IMR-90 (cell line): ENCODE data around the gene STON2. TPM values are rescaled to one million over a fixed set of nuclear protein-coding genes. Genes with fewer than 3 reads are reported as not detected.

Experiments used
- ATAC-seq: fragments of 200-7000 bp; cut with Tn5 transposase; 2 replicates; pipeline ENCODE4 v1.9.1; 2020; ENCODE audit warnings: low read depth, mild to moderate bottlenecking, moderate library complexity
- BruUV-seq: library from RNA; stranded (reverse); fragments of 400-500 nt; replicated peaks from 2 replicates; lab custom pipeline; 2021; lab: Mats Ljungman, UMichigan
- CTCF ChIA-PET: fragments of 300-600 bp; formaldehyde crosslinking; extraction: SDS; loops from one replicate; lab custom pipeline; 2021; ENCODE audit warnings: antibody characterized with exemption; lab: Yijun Ruan, JAX
- POLR2A ChIA-PET: fragments of 300-600 bp; sonication (Branson Sonifier 250); formaldehyde crosslinking; loops from one replicate; lab custom pipeline; 2022; ENCODE audit warnings: antibody characterized with exemption; ENCODE audit not compliant: unreplicated experiment; lab: Charles Lee
- DNase-seq: peaks from one replicate; pipeline ENCODE4 v3.0.0; 2013
- H2AFZ ChIP-seq: replicated peaks from 2 replicates; pipeline ENCODE3; 2013; ENCODE audit warnings: low read length, mild to moderate bottlenecking; ENCODE audit not compliant: poor library complexity
- H2AK5ac ChIP-seq: 2 replicates; pipeline ENCODE4 v1.6.1; 2013; ENCODE audit warnings: low read depth, low read length, inconsistent platforms
- H2AK9ac ChIP-seq: replicated peaks from 2 replicates; pipeline ENCODE3; 2013; ENCODE audit warnings: mild to moderate bottlenecking, low read depth, low read length, moderate library complexity; ENCODE audit not compliant: poor library complexity
- H2BK120ac ChIP-seq: 2 replicates; pipeline ENCODE4 v1.6.1; 2013; ENCODE audit warnings: low read depth, low read length, inconsistent platforms
- H2BK15ac ChIP-seq: 3 replicates; pipeline ENCODE4 v1.6.1; 2013; ENCODE audit warnings: low read depth, low read length, inconsistent platforms
- H2BK20ac ChIP-seq: 2 replicates; pipeline ENCODE4 v1.6.1; 2013; ENCODE audit warnings: low read depth, mild to moderate bottlenecking, inconsistent platforms, low read length, moderate library complexity
- H2BK5ac ChIP-seq: 2 replicates; pipeline ENCODE4 v1.6.1; 2013; ENCODE audit warnings: mild to moderate bottlenecking, low read depth, low read length, inconsistent platforms; ENCODE audit not compliant: poor library complexity, severe bottlenecking
- H3K14ac ChIP-seq: replicated peaks from 2 replicates; pipeline ENCODE4 v1.6.1; 2013; ENCODE audit warnings: low read depth, low read length, inconsistent platforms
- H3K18ac ChIP-seq: 2 replicates; pipeline ENCODE4 v1.6.1; 2013; ENCODE audit warnings: low read depth, low read length, control low read depth
- H3K23ac ChIP-seq: 2 replicates; pipeline ENCODE4 v1.6.1; 2013; ENCODE audit warnings: low read depth, low read length, inconsistent platforms
- H3K27ac ChIP-seq: 2 replicates; pipeline ENCODE4 v1.5.1; 2013; ENCODE audit warnings: mild to moderate bottlenecking, control low read depth, low read length; ENCODE audit not compliant: insufficient read depth
- H3K27me3 ChIP-seq: 2 replicates; pipeline ENCODE4 v1.6.1; 2013; ENCODE audit warnings: low read length; ENCODE audit not compliant: control insufficient read depth, insufficient read depth
- H3K36me3 ChIP-seq: 2 replicates; pipeline ENCODE4 v1.6.1; 2013; ENCODE audit warnings: low read length, mixed read lengths; ENCODE audit not compliant: control insufficient read depth, insufficient read depth
- H3K4ac ChIP-seq: 2 replicates; pipeline ENCODE4 v1.6.1; 2013; ENCODE audit warnings: low read depth, low read length, inconsistent platforms
- H3K4me1 ChIP-seq: 2 replicates; pipeline ENCODE4 v1.6.1; 2013; ENCODE audit warnings: low read length, mixed read lengths; ENCODE audit not compliant: control insufficient read depth, insufficient read depth
- H3K4me2 ChIP-seq: 2 replicates; pipeline ENCODE4 v1.6.1; 2013; ENCODE audit warnings: low read depth, mild to moderate bottlenecking, control low read depth, low read length, moderate library complexity
- H3K4me3 ChIP-seq: 2 replicates; pipeline ENCODE4 v1.5.1; 2013; ENCODE audit warnings: low read depth, mild to moderate bottlenecking, control low read depth, low read length, moderate library complexity; ENCODE audit not compliant: insufficient read depth
- H3K56ac ChIP-seq: 2 replicates; pipeline ENCODE4 v1.6.1; 2013; ENCODE audit warnings: low read length, inconsistent platforms; ENCODE audit not compliant: insufficient read depth; ENCODE audit errors: extremely low read depth
- H3K79me1 ChIP-seq, 2 experiments: 2 replicates each; pipeline ENCODE4 v1.6.1; 2013; ENCODE audit warnings: low read length in 2 of 2, inconsistent platforms in 1 of 2, low read depth in 1 of 2
- H3K9ac ChIP-seq: 2 replicates; pipeline ENCODE4 v1.6.1; 2013; ENCODE audit warnings: low read depth, low read length, control low read depth
- H3K9me1 ChIP-seq: 2 replicates; pipeline ENCODE4 v1.6.1; 2013; ENCODE audit warnings: low read length, inconsistent platforms; ENCODE audit not compliant: insufficient read depth
- H3K9me3 ChIP-seq: 2 replicates; pipeline ENCODE4 v1.6.1; 2013; ENCODE audit warnings: low read length; ENCODE audit not compliant: control insufficient read depth, insufficient read depth
- H4K20me1 ChIP-seq: 2 replicates; pipeline ENCODE4 v1.6.1; 2013; ENCODE audit warnings: low read length, inconsistent platforms; ENCODE audit not compliant: insufficient read depth
- H4K5ac ChIP-seq: 2 replicates; pipeline ENCODE4 v1.6.1; 2013; ENCODE audit warnings: mild to moderate bottlenecking, low read depth, low read length, control low read depth
- H4K8ac ChIP-seq, 2 experiments: 2 replicates each; pipeline ENCODE4 v1.6.1; 2013; ENCODE audit warnings: low read depth in 2 of 2, low read length in 2 of 2, control low read depth in 1 of 2, inconsistent platforms in 1 of 2
- H4K91ac ChIP-seq: 2 replicates; pipeline ENCODE4 v1.6.1; 2013; ENCODE audit warnings: low read depth, low read length, inconsistent platforms; ENCODE audit not compliant: insufficient read depth
- BHLHE40 ChIP-seq: fragments of 150-350 bp; IDR thresholded peaks from 2 replicates; pipeline ENCODE4 v1.6.1; 2016; ENCODE audit warnings: mild to moderate bottlenecking, low read depth, low read length
- CEBPB ChIP-seq: IDR thresholded peaks from 2 replicates; pipeline ENCODE4 v1.6.1; 2012; ENCODE audit warnings: low read depth, low read length, improper control_type of control experiment
- CHD1 ChIP-seq: IDR thresholded peaks from 2 replicates; pipeline ENCODE4 v1.6.1; 2012; ENCODE audit warnings: low read depth, low read length, improper control_type of control experiment
- CTCF ChIP-seq: conservative IDR thresholded peaks from 2 replicates; pipeline ENCODE4 v1.5.1; 2012; ENCODE audit warnings: mild to moderate bottlenecking, low read depth, low read length, improper control_type of control experiment
- ELK1 ChIP-seq: fragments of 150-350 bp; IDR thresholded peaks from 2 replicates; pipeline ENCODE4 v1.6.1; 2016; ENCODE audit warnings: low read depth, mild to moderate bottlenecking, low read length, moderate library complexity, borderline replicate concordance
- FOS ChIP-seq: fragments of 150-350 bp; IDR thresholded peaks from 2 replicates; pipeline ENCODE4 v1.6.1; 2016; ENCODE audit warnings: low read depth, low read length
- MAFK ChIP-seq: IDR thresholded peaks from 2 replicates; pipeline ENCODE4 v1.6.1; 2012; ENCODE audit warnings: low read depth, low read length, improper control_type of control experiment
- MAZ ChIP-seq: IDR thresholded peaks from 2 replicates; pipeline ENCODE4 v1.6.1; 2012; ENCODE audit warnings: low read depth, mild to moderate bottlenecking, low read length, improper control_type of control experiment, moderate library complexity, borderline replicate concordance
- MXI1 ChIP-seq: IDR thresholded peaks from 2 replicates; pipeline ENCODE4 v1.6.1; 2012; ENCODE audit warnings: low read depth, mild to moderate bottlenecking, low read length, moderate library complexity, borderline replicate concordance
- NFE2L2 ChIP-seq: fragments of 150-350 bp; IDR thresholded peaks from 2 replicates; pipeline ENCODE4 v1.6.1; 2016; ENCODE audit warnings: low read depth, mild to moderate bottlenecking, low read length
- POLR2A ChIP-seq: IDR thresholded peaks from 2 replicates; pipeline ENCODE4 v1.6.1; 2012; ENCODE audit warnings: mild to moderate bottlenecking, low read depth, low read length
- RAD21 ChIP-seq: IDR thresholded peaks from 2 replicates; pipeline ENCODE4 v1.6.1; 2012; ENCODE audit warnings: low read length, improper control_type of control experiment
- RCOR1 ChIP-seq: IDR thresholded peaks from 2 replicates; pipeline ENCODE4 v1.6.1; 2012; ENCODE audit warnings: mild to moderate bottlenecking, low read length, improper control_type of control experiment; ENCODE audit not compliant: insufficient replicate concordance
- RFX5 ChIP-seq: IDR thresholded peaks from 2 replicates; pipeline ENCODE4 v1.8.0; 2012; ENCODE audit warnings: low read depth, mild to moderate bottlenecking, low read length, moderate library complexity
- SMC3 ChIP-seq: fragments of 150-350 bp; IDR thresholded peaks from 2 replicates; pipeline ENCODE4 v1.6.1; 2016; ENCODE audit warnings: low read depth, mild to moderate bottlenecking, antibody characterized with exemption, low read length, moderate library complexity
- USF2 ChIP-seq: fragments of 150-350 bp; IDR thresholded peaks from 2 replicates; pipeline ENCODE4 v1.6.1; 2017; ENCODE audit warnings: mild to moderate bottlenecking, antibody characterized with exemption, low read length, low read depth
- WGBS, 2 experiments: methylation state at CpG; one replicate each; pipeline versions ENCODE4 v1.1.5 to v1.1.7; 2013; ENCODE audit warnings: missing lambda C conversion rate in 2 of 2; ENCODE audit not compliant: insufficient read length in 1 of 2; ENCODE audit errors: extremely low coverage in 2 of 2; 5-methylcytosine and 5-hydroxymethylcytosine counted together
- dilution Hi-C: fragments of 300-500 bp; cut with HindIII; formaldehyde crosslinking; loops from one replicate; pipeline ENCODE4 v1.14.3; 2018; ENCODE audit warnings: low sequenced_read_pairs; ENCODE audit not compliant: unreplicated experiment
- in situ Hi-C: fragments of 300-500 bp; cut with MboI; formaldehyde crosslinking; loops from 3 replicates; pipeline ENCODE4 v1.14.3; 2019; ENCODE audit warnings: low sequenced_read_pairs, inconsistent platforms, mixed read lengths
- intact Hi-C: fragments of 100-400 bp; cut with micrococcal nuclease; formaldehyde crosslinking; loops from 2 replicates; pipeline ENCODE4 v1.10.0; 2022
- polyA plus RNA-seq, 3 experiments: library from polyadenylated mRNA; depleted of rRNA; stranded (reverse); fragments of >200 nt; gene quantifications; 2 replicates each; pipeline ENCODE4 v1.2.3, GENCODE V29; 2012; ENCODE audit warnings: low replicate concordance in 1 of 3
- total RNA-seq: library from RNA; depleted of rRNA; stranded (reverse); fragments of >200 nt; gene quantifications from 2 replicates; pipeline ENCODE4 v1.2.3, GENCODE V29; 2012

Gene STON2
- total and polyA plus RNA-seq, 2 of the 4 experiments (the other 2 are of a cell fraction) = not detected

GRCh38 chr14:81337073-81337472 is 63.1 kb downstream of the STON2 start:
- no peaks in the 10 kb centered on the region for H4K20me1 ChIP-seq
- peaks cover 1% of the 10 kb centered on the region; the same call in 1 of the 2 replicates for H3K9me3 ChIP-seq
- no peak overlapping the region for H4K5ac ChIP-seq
- H2AK9ac ChIP-seq = no peak overlapping the region
- no peak overlapping the region for H3K4me2 ChIP-seq
- TF ChIP-seq RAD21 (no peak), SMC3 (no peak), MAFK (no peak), BHLHE40 (no peak), CEBPB (no peak), MXI1 (no peak), CTCF (no peak), RFX5 (no peak), FOS (no peak), RCOR1 (no peak), POLR2A (no peak), USF2 (no peak), NFE2L2 (no peak), ELK1 (no peak), MAZ (no peak), CHD1 (no peak)
- no peak overlapping the region for H3K4ac ChIP-seq
- in situ Hi-C loops (no loop called here), dilution Hi-C loops (no loop called here), intact Hi-C loops (no loop called here)
- DNase-seq (no peak), ATAC-seq (no peak)
- H2BK15ac ChIP-seq = no peak overlapping the region
- H3K4me3 ChIP-seq = no peak overlapping the region
- H2BK5ac ChIP-seq = no peak overlapping the region
- no peaks in the 10 kb centered on the region for H3K79me1 ChIP-seq
- H3K56ac ChIP-seq = no peak overlapping the region
- H3K18ac ChIP-seq = no peak overlapping the region
- no peak overlapping the region for H2BK20ac ChIP-seq
- H3K27ac ChIP-seq = no peak overlapping the region
- no peaks in the 10 kb centered on the region for H3K4me1 ChIP-seq
- H3K36me3 ChIP-seq = no peaks in the 10 kb centered on the region
- no peaks in the 10 kb centered on the region for H3K9me1 ChIP-seq
- no peak overlapping the region for H3K9ac ChIP-seq
- H3K23ac ChIP-seq = no peak overlapping the region
- no peak overlapping the region for H2BK120ac ChIP-seq
- H3K14ac ChIP-seq = no peak overlapping the region
- ChIA-PET POLR2A (no interaction called here), CTCF (no interaction called here)
- no TSS peak for BruUV-seq
- H4K91ac ChIP-seq = no peak overlapping the region
- no peak overlapping the region for H2AK5ac ChIP-seq
- no peaks in the 10 kb centered on the region for H3K27me3 ChIP-seq
- H4K8ac ChIP-seq = no peak overlapping the region
- H2AFZ ChIP-seq = no peak overlapping the region
- no CpG with 5 or more reads among the region's 4 CpGs for WGBS, 2 experiments
